Muscle of leg (tissue), 11 donors: ENCODE data around the gene RXRB. TPM values are rescaled to one million over a fixed set of nuclear protein-coding genes. Genes with fewer than 3 reads are reported as not detected.

Experiments used
- DNase-seq: peaks from one replicate; pipeline ENCODE4 v3.0.0; 2013
- H3K27ac ChIP-seq: one replicate; pipeline ENCODE4 v1.5.1; 2013; ENCODE audit warnings: mild to moderate bottlenecking, low read length, control low read depth
- H3K27me3 ChIP-seq: one replicate; pipeline ENCODE4 v1.6.1; 2013; ENCODE audit warnings: low read length; ENCODE audit not compliant: control insufficient read depth, insufficient read depth
- H3K36me3 ChIP-seq: one replicate; pipeline ENCODE4 v1.6.1; 2013; ENCODE audit warnings: low read length; ENCODE audit not compliant: control insufficient read depth, insufficient read depth
- H3K4me1 ChIP-seq: one replicate; pipeline ENCODE4 v1.6.1; 2013; ENCODE audit warnings: low read length; ENCODE audit not compliant: control insufficient read depth, insufficient read depth
- H3K4me3 ChIP-seq: one replicate; pipeline ENCODE4 v1.5.1; 2013; ENCODE audit warnings: low read length, control low read depth
- H3K9me3 ChIP-seq: replicated peaks from 2 replicates; pipeline ENCODE4 v1.6.1; 2013; ENCODE audit warnings: low read depth, low read length; ENCODE audit not compliant: control insufficient read depth
- WGBS: methylation state at CpG from one replicate; pipeline ENCODE4 v1.1.5; 2013; ENCODE audit warnings: missing lambda C conversion rate; ENCODE audit not compliant: insufficient coverage; 5-methylcytosine and 5-hydroxymethylcytosine counted together
- polyA plus RNA-seq, 8 donors: library from polyadenylated mRNA; unstranded; fragments of 120-200 nt; gene quantifications; one replicate each; pipeline versions ENCODE4 v1.2.1 to v1.2.3, GENCODE V29; 2013; ENCODE audit warnings: inconsistent platforms in 1 of 8, low replicate concordance in 1 of 8; ENCODE audit not compliant: insufficient read length in 8 of 8, insufficient read depth in 1 of 8
- total RNA-seq: library from RNA; stranded (reverse); fragments of 120-200 nt; gene quantifications from one replicate; pipeline ENCODE4 v1.2.4, GENCODE V29; 2013

RXRB gene
- total and polyA plus RNA-seq, 9 donors = 22.9 to 44.4 (median 39.6) TPM

- Histone ChIP-seq H3K27ac (peak overlapping the region; percentile 24), H3K36me3 (peaks cover 21% of the 10 kb centered on the region), H3K4me3 (peak overlapping the region; percentile 39), H3K9me3 (no peaks in the 10 kb centered on the region), H3K4me1 (peaks cover 25% of the 10 kb centered on the region), H3K27me3 (peaks cover 18% of the 10 kb centered on the region)
- DNase-seq = peak; percentile 65
- 6% methylated on average over 6 of the region's 6 CpGs for WGBS
Observed at GRCh38 chr6:33212857-33213165, 12.3 kb upstream of the RXRB start.

- Histone ChIP-seq H3K9me3 (no peaks in the 10 kb centered on the region), H3K27ac (no peak overlapping the region), H3K4me3 (no peak overlapping the region), H3K4me1 (peaks cover 31% of the 10 kb centered on the region), H3K27me3 (peaks cover 18% of the 10 kb centered on the region), H3K36me3 (peaks cover 21% of the 10 kb centered on the region)
- 63% methylated on average over 7 of the region's 18 CpGs for WGBS
- DNase-seq = no peak
Observed at GRCh38 chr6:33211666-33212422, 11.4 kb upstream of the RXRB start.

- Histone ChIP-seq H3K4me1 (peaks cover 31% of the 10 kb centered on the region), H3K36me3 (peaks cover 21% of the 10 kb centered on the region), H3K27me3 (peaks cover 18% of the 10 kb centered on the region), H3K27ac (no peak overlapping the region), H3K9me3 (no peaks in the 10 kb centered on the region), H3K4me3 (no peak overlapping the region)
- DNase-seq = no peak
- WGBS = 60% methylated on average over 1 of the region's 17 CpGs
Observed at GRCh38 chr6:33211136-33211535, 10.7 kb upstream of the RXRB start.

GRCh38 chr6:33209856-33210255, 9.4 kb upstream of the RXRB start:
- peaks cover 16% of the 10 kb centered on the region for H3K27me3 ChIP-seq
- peaks cover 21% of the 10 kb centered on the region for H3K36me3 ChIP-seq
- DNase-seq = no peak
- H3K4me1 ChIP-seq = peaks cover 36% of the 10 kb centered on the region
- no peak overlapping the region for H3K4me3 ChIP-seq
- no peak overlapping the region for H3K27ac ChIP-seq
- 99% methylated on average over 7 of the region's 10 CpGs for WGBS
- no peaks in the 10 kb centered on the region for H3K9me3 ChIP-seq

- Histone ChIP-seq H3K4me1 (peaks cover 40% of the 10 kb centered on the region), H3K27ac (peak within 1 kb of the TSS; percentile 97), H3K9me3 (no peaks in the 10 kb centered on the region), H3K27me3 (peaks cover 3% of the 10 kb centered on the region), H3K4me3 (peak within 1 kb of the TSS; percentile 99), H3K36me3 (peaks cover 29% of the 10 kb centered on the region)
- DNase-seq = peak; percentile 94
- WGBS = under 1% methylated on average over 60 of the region's 86 CpGs
Observed at GRCh38 chr6:33208091-33208967, 7.9 kb upstream of the RXRB start, which contains the start of gene RING1. Gene RING1 (plus strand): TSS chr6:33208500. CDS start chr6:33208823, 323 bp downstream.

GRCh38 chr6:33207552-33208090, 7.2 kb upstream of the RXRB start:
- H3K9me3 ChIP-seq = no peaks in the 10 kb centered on the region
- peaks cover 33% of the 10 kb centered on the region for H3K4me1 ChIP-seq
- H3K27me3 ChIP-seq = no peaks in the 10 kb centered on the region
- peak; percentile 83 for DNase-seq
- H3K4me3 ChIP-seq = peak overlapping the region; percentile 99
- peaks cover 36% of the 10 kb centered on the region for H3K36me3 ChIP-seq
- peak overlapping the region; percentile 97 for H3K27ac ChIP-seq
- under 1% methylated on average over 29 of the region's 29 CpGs for WGBS

- Histone ChIP-seq H3K27ac (peak overlapping the region; percentile 97), H3K27me3 (no peaks in the 10 kb centered on the region), H3K9me3 (no peaks in the 10 kb centered on the region), H3K4me3 (peak overlapping the region; percentile 99), H3K4me1 (peaks cover 33% of the 10 kb centered on the region), H3K36me3 (peaks cover 37% of the 10 kb centered on the region)
- 1% methylated on average over 7 of the region's 20 CpGs for WGBS
- DNase-seq = no peak
Observed at GRCh38 chr6:33206864-33207551, 6.5 kb upstream of the RXRB start.

GRCh38 chr6:33206027-33206863, 5.8 kb upstream of the RXRB start:
- 80% methylated on average over 1 of the region's 3 CpGs for WGBS
- Histone ChIP-seq H3K4me3 (no peak overlapping the region), H3K9me3 (no peaks in the 10 kb centered on the region), H3K4me1 (peaks cover 40% of the 10 kb centered on the region), H3K36me3 (peaks cover 37% of the 10 kb centered on the region), H3K27me3 (no peaks in the 10 kb centered on the region), H3K27ac (no peak overlapping the region)
- no peak for DNase-seq
